Ramos (cell line): Measurements from ENCODE around the gene DMBX1.

ENCODE experiments used
- in situ Hi-C: fragments of 300-500 bp; cut with MboI; formaldehyde crosslinking; loops from one replicate; pipeline ENCODE4 v1.14.3; 2022; ENCODE audit warnings: low sequenced_read_pairs; ENCODE audit not compliant: unreplicated experiment

Gene DMBX1

DNA sequence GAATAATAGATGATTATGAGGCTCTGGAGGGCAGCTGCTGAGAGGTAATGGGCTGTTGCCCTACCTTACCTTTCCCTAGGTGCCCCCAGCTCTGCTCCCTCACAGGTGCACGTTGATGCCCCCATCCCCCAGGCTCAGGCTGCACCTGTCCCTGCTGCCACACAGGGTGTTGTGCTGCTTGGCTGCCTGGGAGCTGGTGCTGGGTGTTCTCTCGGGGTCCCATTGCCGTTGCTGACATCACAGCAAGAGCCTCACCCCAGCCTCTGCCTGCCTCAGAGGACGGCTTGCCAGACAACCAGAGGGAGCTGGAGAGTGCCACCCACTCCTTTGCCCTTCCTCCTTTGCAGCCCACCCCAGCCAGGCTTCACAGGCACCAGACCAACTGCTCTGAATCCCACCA is 31.4 kb upstream of the DMBX1 start:
- in situ Hi-C loops: no loop called here

DNA sequence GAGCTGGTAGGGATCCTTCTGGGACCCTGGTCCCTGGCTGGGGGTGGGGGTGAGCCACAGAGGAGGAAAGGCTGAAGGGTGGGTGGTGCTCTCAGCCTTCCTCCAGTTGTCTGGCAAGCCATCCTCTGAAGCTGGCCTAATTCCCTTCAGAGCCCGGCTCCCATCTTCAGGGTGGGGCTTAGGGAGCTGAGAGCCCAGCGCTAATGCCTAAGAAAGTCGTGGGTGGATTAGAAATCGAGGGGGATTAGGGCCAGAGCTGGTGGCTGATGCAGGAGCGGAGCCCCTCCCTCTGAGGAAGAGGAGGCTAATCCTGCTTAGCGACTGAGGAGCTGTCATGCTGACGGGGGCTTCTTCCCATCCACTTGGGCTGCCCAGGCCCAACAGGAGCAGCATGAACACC is 30.8 kb upstream of the DMBX1 start:
- in situ Hi-C loops: no loop called here

DNA sequence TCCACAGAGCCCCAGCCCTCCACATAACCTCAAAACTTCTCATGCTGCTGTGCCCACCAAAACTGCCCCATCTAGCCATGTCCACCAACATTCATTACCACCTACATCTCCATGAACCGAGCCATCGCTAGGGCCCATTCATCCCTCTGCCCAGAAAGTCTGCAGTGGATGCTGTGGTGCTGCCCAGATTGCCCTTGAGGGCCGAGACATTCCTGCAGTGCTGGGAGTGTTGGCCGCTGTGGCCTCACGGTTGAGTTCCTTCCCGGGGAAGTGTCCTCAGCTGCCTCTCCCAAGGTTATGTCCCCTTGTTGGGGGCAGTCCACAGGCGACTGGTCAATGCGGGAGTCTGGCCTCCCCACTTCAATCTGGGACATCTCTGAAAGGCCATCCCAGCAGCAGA is 30.3 kb upstream of the DMBX1 start:
- in situ Hi-C loops: no loop called here

DNA sequence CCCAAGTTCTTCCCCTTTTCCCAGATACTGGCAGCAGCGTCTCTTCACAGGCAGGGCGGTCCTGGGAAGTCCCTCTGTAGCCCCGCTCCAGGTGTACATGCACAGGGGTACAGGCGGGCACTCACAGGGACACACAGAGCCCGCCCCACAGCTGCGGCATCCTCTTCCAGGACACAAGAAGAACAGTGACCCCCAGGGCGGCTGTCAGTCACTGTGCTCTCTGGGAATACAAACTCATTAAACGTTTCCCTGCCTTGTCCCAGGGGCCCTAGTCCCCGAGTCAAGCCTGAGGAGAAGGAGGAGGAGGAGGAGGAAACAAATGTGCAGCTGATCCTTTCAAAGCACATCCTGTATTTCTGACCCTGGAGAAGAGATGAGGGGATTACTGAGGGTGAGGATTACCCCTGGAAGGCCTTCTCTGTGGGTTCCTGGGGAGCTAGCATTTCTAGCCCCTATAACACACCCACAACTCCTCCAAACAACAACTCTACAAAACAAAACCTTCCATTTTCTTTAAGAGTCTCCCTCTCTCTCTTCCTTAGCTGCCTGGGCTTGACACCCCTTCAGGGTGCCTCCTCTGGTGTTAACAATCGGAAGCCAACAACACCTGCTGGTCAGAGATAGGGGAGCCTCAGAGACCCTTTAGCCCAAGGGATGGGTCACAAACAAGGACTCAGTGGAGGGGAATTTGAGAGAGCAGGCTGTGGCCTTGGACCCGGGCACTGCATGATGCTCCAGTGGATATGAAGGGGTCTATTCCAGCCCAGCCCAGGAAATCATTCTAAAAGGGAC is 28.4 kb upstream of the DMBX1 start:
- in situ Hi-C loops: no loop called here

DNA sequence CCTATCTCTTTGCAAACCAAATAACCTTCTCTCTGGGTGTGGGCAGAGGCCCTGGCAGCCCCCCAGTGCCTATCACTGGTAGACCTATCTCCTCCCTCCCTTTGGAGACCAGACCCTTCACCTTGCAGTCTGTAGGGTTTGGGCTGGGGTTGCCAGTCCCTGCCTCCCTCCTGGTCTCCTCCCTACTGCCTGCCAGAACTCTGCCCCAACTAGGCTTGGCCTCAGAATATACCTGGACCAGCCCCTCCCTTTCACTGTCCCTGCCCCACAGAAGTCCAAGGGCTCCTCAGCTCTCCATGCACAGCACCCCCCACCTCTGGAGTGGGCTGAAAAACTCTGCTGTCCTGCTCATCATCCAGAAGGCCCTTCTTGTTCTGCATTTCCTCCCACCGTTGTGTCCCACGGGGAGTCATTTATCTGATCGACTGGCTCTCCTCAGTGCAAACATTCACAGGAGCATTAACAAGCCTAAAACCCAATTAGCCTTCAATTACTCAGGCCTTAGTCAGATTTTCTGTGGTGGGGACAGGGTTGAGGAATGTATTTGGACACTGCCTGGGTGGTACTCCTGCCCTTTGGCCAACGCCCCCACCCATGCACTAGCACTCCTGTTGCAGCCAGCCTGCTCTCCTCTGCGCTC is 27.7 kb upstream of the DMBX1 start:
- in situ Hi-C loops: no loop called here

DNA sequence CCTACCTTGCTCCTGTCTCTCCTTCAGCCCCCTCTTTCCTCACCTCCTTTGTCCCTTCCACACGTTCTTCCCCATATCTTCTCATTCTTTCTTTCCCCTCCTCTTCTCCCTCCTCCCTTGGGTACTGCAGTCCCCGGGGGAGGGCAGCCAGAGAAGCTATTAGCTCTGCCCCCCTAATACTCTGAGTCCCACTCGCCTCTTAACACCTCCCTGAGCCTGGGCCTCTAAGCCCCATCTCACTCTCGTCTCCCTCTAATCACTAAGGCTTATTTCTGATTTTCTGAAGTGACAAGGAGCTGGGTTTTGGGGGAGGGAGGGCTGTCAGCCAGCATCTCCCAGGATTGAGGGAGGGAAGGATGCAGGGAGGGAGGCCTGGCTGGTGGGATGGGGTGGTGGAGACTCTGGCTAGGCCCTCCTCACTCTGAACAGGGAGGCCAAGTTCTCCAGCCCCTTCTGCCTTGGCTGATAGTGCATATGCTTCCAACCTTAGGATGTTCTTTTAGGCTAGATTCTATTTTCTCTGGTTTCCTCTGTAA is 25.6 kb upstream of the DMBX1 start:
- in situ Hi-C loops: no loop called here

DNA sequence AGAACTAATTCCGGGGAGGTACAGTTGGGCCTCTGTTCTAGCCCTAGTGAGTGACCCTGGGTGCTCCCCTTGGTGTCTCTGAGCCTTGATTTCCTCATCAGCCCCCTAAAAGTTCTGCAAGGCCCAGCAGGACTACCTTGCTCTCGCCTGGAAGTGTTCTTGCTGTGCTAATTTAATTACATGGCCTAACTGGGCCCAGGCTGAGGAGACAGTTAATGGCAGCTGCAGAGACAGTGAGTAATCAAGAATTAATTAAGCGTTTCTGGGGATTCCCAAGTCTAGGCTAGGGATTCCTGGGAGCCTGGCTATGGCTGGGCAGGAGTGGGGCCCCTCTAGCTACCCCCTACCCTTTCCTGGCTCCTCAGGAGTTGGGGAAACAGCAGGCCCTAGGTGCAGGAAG is 24.7 kb upstream of the DMBX1 start:
- in situ Hi-C loops: no loop called here

DNA sequence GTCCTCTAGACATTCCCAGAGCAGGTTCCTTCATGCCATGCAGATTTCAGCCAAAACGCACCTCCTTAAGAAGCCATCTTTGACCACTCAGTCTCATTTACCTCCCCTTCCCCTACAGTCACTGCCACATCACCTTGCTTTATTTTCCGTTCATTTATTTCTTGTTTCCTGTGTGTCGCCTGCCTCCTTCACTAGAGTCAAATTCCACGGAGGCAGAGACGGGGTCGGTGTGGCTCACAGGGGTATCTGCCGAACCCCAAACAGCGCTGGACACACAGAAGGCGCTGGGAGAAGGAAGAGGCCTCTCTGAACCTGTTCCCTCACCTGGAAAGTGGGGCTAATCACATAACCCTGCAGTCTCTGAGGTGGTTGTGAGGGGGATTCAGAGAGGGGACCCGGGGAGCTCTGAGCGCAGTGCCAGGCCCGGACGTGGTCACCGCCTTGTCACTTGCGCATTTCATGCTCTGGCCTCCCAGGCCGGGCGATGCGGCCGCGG is 23.6 kb upstream of the DMBX1 start:
- in situ Hi-C loops: no loop called here

DNA sequence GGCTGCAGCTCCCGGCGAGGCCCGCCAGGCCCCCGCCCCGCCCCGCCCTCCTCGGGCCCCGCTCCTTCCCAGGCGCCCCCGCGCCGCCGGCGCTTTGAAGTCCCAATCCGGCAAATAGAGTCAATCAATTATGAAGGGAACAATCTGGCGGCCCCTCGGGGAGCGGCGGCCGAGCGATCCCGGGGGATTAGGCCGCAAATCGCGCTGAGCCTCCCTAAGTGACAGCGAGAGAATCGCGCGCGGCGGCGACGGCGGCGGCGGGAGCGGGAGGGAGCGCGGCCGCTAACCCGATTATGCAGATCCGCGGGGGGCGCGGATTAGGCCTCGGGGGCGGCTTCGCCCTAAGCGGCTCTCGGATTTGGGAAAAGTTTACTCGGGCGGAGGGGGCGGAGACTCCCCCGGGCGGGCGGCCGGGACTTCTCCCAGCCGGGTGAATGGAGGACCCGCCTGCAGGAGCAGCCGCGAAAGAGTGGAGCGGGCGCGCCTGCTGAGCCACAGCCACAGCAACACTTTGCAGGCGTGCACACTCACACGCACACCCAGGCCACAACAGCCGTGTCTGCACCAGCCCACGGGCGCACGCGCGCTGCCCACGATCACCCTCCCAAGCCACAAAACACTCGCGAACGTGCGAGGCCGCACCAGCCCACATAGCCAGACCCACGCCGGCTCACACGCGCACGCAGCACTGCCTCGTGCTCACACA is 23.0 kb upstream of the DMBX1 start:
- in situ Hi-C loops: no loop called here

DNA sequence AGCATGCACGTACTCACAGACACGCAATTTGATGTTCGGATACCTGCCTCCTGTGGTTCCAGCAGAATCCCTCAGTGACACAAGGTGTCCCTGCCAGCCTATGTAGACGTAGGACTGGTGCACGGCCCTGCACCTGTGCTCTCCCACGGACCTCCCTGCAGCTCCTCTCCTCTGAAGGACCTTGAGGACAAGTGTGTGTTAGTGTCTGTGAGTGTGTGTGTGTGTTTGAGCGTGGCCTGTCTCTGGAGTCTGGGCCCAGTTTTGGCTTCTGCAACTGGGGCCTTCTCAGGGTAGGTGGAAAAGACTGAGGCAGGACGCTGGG is 22.5 kb upstream of the DMBX1 start:
- in situ Hi-C loops: no loop called here

DNA sequence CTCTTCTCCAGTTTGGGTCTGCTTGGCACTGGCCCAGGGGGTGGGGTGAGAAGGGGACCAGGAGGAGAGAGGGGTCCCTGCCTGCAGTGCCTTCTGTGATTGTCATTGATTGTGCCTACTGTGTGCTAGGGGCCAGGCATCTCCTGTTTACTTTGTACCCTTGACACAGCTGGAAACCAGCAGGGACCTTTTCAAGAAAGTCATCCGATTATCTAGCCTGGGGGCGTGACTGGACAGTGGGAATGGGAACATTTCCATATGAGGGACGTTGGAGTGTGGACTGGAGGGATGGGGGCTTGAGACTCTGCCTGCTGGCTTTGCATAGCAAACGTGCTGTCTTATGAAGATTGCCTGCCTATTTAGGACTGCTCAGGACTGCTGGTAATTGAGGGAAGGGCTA is 19.8 kb upstream of the DMBX1 start:
- in situ Hi-C loops: no loop called here

DNA sequence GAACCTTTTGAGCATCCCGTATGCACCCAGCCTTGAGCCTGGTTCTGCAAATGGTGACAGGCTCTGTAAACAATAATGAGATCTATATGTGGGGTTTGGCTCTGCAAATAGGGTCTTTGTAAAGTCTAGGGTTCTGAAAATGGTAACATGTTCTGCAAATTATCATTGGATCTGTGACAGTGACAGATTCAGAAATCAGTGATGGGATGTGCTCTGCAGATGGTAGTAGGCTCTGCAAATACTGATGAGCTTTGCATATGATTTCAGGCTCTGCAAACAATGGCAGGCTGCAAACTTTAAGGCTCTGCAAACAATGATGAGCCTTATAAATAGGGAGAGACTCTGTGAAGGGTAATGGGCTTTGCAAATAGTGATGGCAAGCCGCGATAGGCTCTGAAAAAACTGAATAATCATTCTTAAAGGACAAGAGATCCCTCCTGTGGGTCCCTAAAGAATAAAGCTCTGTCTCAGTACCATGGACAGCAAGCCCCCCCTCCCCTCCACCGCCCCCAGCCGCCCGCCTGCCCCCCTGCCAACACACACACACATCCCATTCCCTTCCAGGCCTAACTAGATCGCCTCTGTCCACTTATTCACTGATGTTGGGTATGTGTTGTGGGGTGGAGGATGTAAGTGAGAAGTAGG is 17.7 kb upstream of the DMBX1 start:
- in situ Hi-C loops: no loop called here

DNA sequence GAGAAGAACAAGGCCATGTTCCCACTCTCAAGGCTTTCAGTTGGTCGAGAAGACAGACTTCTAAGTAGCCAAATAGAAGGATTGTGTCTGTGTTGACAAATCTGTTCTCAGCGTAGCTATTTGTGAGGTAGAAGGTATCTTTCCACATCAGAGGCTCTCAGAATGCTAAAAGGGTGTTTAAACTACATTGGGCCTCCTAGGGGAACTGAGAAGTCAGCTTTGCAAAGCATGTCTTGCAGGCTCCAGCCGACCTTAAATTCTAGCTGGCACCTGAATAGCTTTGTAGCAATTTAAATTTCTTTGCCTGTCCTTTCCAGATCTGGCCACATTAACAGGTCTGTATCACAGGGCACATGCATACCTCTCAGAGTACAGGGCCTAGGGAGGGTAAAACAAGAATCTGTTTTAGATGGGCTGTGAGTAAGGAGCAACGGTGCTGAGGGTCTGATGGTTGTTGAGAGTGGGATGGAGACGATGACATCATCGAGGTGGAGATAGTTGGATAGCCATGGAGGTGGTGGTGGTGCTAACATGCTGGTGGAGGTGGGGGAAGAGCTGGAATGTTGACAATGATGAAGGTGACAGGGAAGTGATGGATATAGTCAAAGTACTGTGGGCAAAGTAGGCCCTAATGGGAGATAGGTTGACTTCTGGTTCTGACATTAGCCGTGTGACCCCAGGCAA is 17.0 kb upstream of the DMBX1 start:
- in situ Hi-C loops: no loop called here

DNA sequence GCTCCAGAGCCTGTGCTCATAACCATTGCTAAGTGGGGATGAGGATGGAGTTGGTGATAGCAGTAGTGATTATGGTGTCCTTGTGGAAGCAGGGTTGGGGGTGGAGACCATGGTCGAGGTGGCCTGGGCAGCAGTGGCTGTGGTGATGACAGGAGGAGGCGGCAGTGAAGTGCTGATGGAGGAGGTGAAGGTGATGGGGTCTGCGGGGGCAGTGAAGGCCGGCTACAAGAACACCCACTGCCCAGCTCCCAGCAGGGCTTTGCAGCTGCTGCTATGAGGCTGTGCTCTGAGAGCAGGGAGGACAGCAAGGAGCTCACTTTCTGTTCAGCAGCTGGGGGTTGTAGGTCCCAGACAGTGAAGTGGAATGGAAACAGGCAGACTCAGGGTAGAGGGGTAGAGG is 15.6 kb upstream of the DMBX1 start:
- in situ Hi-C loops: no loop called here

DNA sequence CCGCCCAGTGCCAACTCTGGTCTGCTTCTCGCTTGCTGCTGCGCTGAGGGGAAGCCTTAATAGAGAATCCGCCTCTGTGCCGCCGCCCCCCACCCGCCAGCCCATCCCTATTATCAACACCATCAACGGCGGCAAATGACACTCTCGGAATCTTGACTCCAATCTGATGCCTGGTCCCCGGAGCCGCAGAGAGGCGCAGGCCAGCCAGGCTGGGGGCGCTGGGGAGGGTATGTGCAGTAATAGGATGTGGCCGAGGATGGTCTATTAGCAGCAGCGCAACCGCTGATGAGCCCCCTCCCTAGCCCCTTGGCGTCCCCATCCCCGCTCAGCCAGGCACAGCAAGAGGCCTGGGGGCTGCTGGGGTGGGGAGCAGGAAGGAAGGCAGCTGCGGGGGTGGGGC is 15.1 kb upstream of the DMBX1 start:
- in situ Hi-C loops: no loop called here

DNA sequence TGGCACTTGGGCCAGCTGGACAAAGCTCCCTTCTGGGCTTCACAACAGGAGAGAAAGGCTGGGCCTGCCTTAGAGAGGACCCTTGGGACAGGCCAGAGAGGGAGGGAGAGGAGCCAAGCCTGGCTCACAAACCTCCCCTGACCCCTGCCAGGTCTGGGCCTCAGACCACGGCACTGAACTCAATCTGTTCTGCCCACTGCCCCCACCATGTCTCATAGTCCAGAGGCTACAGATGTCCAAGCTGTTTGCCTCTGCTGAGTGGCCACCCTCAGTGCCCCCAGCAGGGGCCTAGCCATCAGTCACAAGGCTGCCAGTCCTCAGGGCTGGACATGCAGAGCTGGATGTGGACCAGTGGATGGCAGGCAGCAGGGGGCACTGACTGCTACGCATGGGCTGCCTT is 13.0 kb upstream of the DMBX1 start:
- in situ Hi-C loops: no loop called here

DNA sequence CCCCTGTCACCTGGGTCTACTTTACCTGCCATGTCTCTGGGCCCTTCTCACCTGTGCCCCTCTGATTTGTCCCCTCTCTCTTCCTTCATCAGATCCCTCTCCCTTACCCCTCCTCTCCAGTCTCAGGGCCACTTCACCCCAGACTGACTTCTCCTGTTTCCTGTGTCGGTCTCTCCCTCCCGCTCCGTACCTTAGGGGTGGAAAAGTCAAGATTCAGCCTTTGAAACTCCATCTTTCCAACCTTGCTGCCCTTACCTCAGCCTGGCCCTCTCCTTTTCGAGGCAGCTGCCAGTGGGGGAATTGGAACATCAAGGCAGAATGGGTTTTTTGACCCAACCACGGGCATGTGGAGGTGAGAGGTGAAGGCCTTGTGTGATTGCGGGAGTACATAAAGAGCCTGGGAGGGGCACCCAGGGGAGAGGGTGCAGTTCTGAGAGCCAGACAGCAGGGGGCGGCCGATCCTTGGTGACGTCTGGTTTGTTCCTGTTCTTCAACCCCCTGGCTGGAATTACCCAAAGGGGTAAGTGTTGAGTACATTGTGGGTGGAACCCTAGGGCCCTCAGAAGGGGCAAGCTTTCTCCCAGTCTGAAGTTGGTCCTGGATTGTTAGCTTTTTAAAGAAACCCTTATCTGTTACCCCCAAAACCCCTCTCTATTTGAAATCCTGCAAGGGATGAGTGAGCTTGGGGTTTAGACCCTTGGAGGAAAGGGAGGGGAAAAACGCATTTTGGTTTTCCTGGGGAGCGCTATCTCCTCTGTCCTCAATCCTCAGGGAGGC is 12.3 kb upstream of the DMBX1 start:
- in situ Hi-C loops: no loop called here

DNA sequence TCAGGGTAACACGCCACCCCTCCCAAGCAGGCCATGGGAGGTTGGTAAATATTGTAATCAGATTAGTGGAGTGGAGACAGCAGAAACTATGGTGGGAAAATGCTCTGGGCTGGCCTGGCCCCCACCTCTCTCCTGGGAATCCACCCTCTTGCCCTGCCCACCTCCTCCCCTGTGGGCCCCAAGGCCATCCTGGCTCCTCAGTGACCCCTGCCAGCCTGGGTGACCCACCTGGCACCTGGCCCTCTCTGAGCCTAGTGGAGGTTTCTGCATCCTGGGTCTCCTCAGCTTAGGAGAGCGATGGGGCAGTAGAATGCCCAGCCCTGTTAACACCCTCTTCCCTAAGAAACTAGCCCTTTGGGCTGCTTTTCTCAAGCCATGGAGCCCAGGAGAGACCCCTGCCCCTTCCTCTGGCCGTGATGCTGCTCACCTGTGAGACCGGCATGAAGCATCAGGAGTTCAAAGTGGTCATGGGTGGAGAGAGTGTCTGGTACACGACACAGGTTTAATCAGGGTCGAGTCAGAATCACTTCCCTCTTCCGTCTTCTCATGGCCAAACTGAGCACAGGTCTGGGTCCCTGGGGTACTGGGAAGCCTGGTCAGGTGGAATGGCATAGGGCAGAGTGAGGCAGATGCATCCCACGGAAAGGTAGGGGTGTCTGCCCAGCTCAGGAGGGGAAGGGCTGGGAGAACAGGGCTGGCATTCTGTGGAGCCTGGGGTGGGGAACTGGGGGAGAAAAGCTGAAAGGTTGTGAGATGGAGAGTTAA is 10.7 kb upstream of the DMBX1 start:
- in situ Hi-C loops: no loop called here
